H9 (cell line): Measurements from ENCODE around the gene SPAG7. TPM values are rescaled to one million over a fixed set of nuclear protein-coding genes. Genes with fewer than 3 reads are reported as not detected.

Source experiments
- DNase-seq: peaks from one replicate; pipeline ENCODE4 v3.0.0-alpha.2; 2017
- H2AFZ ChIP-seq: one replicate; pipeline ENCODE4 v1.6.1; 2013; ENCODE audit warnings: mild to moderate bottlenecking, low read length, control low read depth, moderate library complexity
- H2AK5ac ChIP-seq: 2 replicates; pipeline ENCODE4 v1.6.1; 2013; ENCODE audit warnings: low read length, control low read depth, mixed read lengths; ENCODE audit not compliant: insufficient read length
- H2BK120ac ChIP-seq: one replicate; pipeline ENCODE4 v1.6.1; 2013; ENCODE audit warnings: low read depth, mild to moderate bottlenecking, low read length, control low read depth, inconsistent platforms; ENCODE audit not compliant: poor library complexity, severe bottlenecking
- H2BK12ac ChIP-seq: 2 replicates; pipeline ENCODE4 v1.6.1; 2013; ENCODE audit warnings: low read length, control low read depth, mixed read lengths, low read depth; ENCODE audit not compliant: insufficient read length
- H2BK15ac ChIP-seq: 2 replicates; pipeline ENCODE4 v1.6.1; 2013; ENCODE audit warnings: low read depth, low read length, control low read depth
- H2BK20ac ChIP-seq: one replicate; pipeline ENCODE4 v1.6.1; 2013; ENCODE audit warnings: low read depth, mild to moderate bottlenecking, low read length, control low read depth, inconsistent platforms; ENCODE audit not compliant: poor library complexity, severe bottlenecking
- H2BK5ac ChIP-seq: 2 replicates; pipeline ENCODE4 v1.6.1; 2013; ENCODE audit warnings: low read length, control low read depth, mixed read lengths; ENCODE audit not compliant: insufficient read length
- H3K14ac ChIP-seq: 2 replicates; pipeline ENCODE4 v1.6.1; 2013; ENCODE audit warnings: low read length, control low read depth; ENCODE audit not compliant: insufficient read depth
- H3K18ac ChIP-seq: 2 replicates; pipeline ENCODE4 v1.6.1; 2013; ENCODE audit warnings: low read depth, mild to moderate bottlenecking, mixed read lengths, low read length, control low read depth; ENCODE audit not compliant: insufficient read length
- H3K23ac ChIP-seq: 2 replicates; pipeline ENCODE4 v1.6.1; 2013; ENCODE audit warnings: low read length, control low read depth, mixed read lengths, low read depth; ENCODE audit not compliant: insufficient read length
- H3K23me2 ChIP-seq: 2 replicates; pipeline ENCODE4 v1.6.1; 2013; ENCODE audit warnings: low read depth, mild to moderate bottlenecking, mixed read lengths, low read length, control low read depth; ENCODE audit not compliant: insufficient read length, poor library complexity, severe bottlenecking
- H3K27ac ChIP-seq: 2 replicates; pipeline ENCODE4 v1.5.1; 2013; ENCODE audit warnings: low read length, control low read depth, mixed read lengths, low read depth; ENCODE audit not compliant: insufficient read length
- H3K27me3 ChIP-seq: 2 replicates; pipeline ENCODE4 v1.6.1; 2013; ENCODE audit warnings: low read length, control low read depth, inconsistent platforms; ENCODE audit not compliant: insufficient read depth
- H3K4ac ChIP-seq: 2 replicates; pipeline ENCODE4 v1.6.1; 2013; ENCODE audit warnings: low read depth, mild to moderate bottlenecking, control low read depth, inconsistent platforms, low read length, moderate library complexity
- H3K4me1 ChIP-seq: 2 replicates; pipeline ENCODE4 v1.6.1; 2013; ENCODE audit warnings: low read length, control low read depth, inconsistent platforms; ENCODE audit not compliant: insufficient read depth
- H3K4me2 ChIP-seq: 2 replicates; pipeline ENCODE4 v1.6.1; 2013; ENCODE audit warnings: low read length, control low read depth, mixed read lengths; ENCODE audit not compliant: insufficient read length, insufficient read depth
- H3K56ac ChIP-seq: 2 replicates; pipeline ENCODE4 v1.6.1; 2013; ENCODE audit warnings: low read depth, mild to moderate bottlenecking, mixed read lengths, low read length, control low read depth; ENCODE audit not compliant: insufficient read length
- H3K79me1 ChIP-seq: 2 replicates; pipeline ENCODE4 v1.6.1; 2013; ENCODE audit warnings: low read depth, mild to moderate bottlenecking, moderate library complexity, low read length, control low read depth, inconsistent platforms; ENCODE audit not compliant: insufficient read depth, poor library complexity, severe bottlenecking
- H3K79me2 ChIP-seq: 2 replicates; pipeline ENCODE4 v1.6.1; 2013; ENCODE audit warnings: low read length, control low read depth, inconsistent platforms; ENCODE audit not compliant: insufficient read depth
- H3K9ac ChIP-seq: 2 replicates; pipeline ENCODE4 v1.6.1; 2013; ENCODE audit warnings: low read length, control low read depth, mixed read lengths; ENCODE audit not compliant: insufficient read length; ENCODE audit errors: extremely low read depth
- H3K9me3 ChIP-seq: one replicate; pipeline ENCODE4 v1.6.1; 2013; ENCODE audit warnings: low read depth, low read length, inconsistent platforms; ENCODE audit not compliant: control insufficient read depth
- H3T11ph ChIP-seq: one replicate; pipeline ENCODE4 v1.6.1; 2013; ENCODE audit warnings: mild to moderate bottlenecking, low read length, control low read depth, inconsistent platforms
- H4K20me1 ChIP-seq: one replicate; pipeline ENCODE4 v1.6.1; 2013; ENCODE audit not compliant: control insufficient read depth, insufficient read length, insufficient read depth
- H4K5ac ChIP-seq: 2 replicates; pipeline ENCODE4 v1.6.1; 2013; ENCODE audit warnings: low read depth, mild to moderate bottlenecking, mixed read lengths, low read length, control low read depth; ENCODE audit not compliant: insufficient read length
- H4K8ac ChIP-seq: replicated peaks from 2 replicates; pipeline ENCODE4 v1.6.1; 2013; ENCODE audit warnings: low read length, control low read depth, mixed read lengths, low read depth; ENCODE audit not compliant: insufficient read length
- H4K91ac ChIP-seq: 2 replicates; pipeline ENCODE4 v1.6.1; 2013; ENCODE audit warnings: low read depth, mild to moderate bottlenecking, moderate library complexity, mixed read lengths, low read length, control low read depth; ENCODE audit not compliant: insufficient read length
- H3K27ac Mint-ChIP-seq, 3 experiments: 2 replicates in 2 of 3; 3 replicates in 1 of 3; pipeline ENCODE4 v1.8.0; 2020 to 2021; ENCODE audit warnings: mixed read lengths in 3 of 3, mild to moderate bottlenecking in 1 of 3, moderate library complexity in 1 of 3
- H3K27me3 Mint-ChIP-seq: 2 replicates; pipeline ENCODE4 v1.8.0; 2021; ENCODE audit warnings: low read depth, mild to moderate bottlenecking, moderate library complexity, mixed read lengths
- H3K36me3 Mint-ChIP-seq, 3 experiments: 2 replicates in 2 of 3; 3 replicates in 1 of 3; pipeline ENCODE4 v1.8.0; 2020 to 2021; ENCODE audit warnings: low read depth in 3 of 3, mixed read lengths in 3 of 3; ENCODE audit not compliant: insufficient read depth in 1 of 3
- H3K4me1 Mint-ChIP-seq, 2 experiments: 2 replicates each; pipeline ENCODE4 v1.8.0; 2020; ENCODE audit warnings: mixed read lengths in 2 of 2
- H3K4me3 Mint-ChIP-seq, 2 experiments: 2 replicates in 1 of 2; 3 replicates in 1 of 2; pipeline ENCODE4 v1.8.0; 2020 to 2021; ENCODE audit warnings: mild to moderate bottlenecking in 2 of 2, mixed read lengths in 2 of 2, moderate library complexity in 1 of 2
- H3K9me3 Mint-ChIP-seq, 2 experiments: 2 replicates in 1 of 2; 3 replicates in 1 of 2; pipeline ENCODE4 v1.8.0; 2020; ENCODE audit warnings: mild to moderate bottlenecking in 2 of 2, mixed read lengths in 2 of 2, moderate library complexity in 1 of 2
- CTCF ChIP-seq: fragments of 200-600 bp; sonication (generic); conservative IDR thresholded peaks from 3 replicates; pipeline ENCODE4 v1.8.0; 2021; ENCODE audit warnings: antibody characterized with exemption, mild to moderate bottlenecking
- WGBS: extraction: QIAGEN DNeasy Blood & Tissue Kit; methylation state at CpG from one replicate; pipeline ENCODE4 v1.1.7; 2013; ENCODE audit warnings: missing lambda C conversion rate, low lambda C conversion rate, mixed read lengths; ENCODE audit not compliant: insufficient read length; ENCODE audit errors: extremely low coverage; 5-methylcytosine and 5-hydroxymethylcytosine counted together
- total RNA-seq: library from RNA; stranded (reverse); gene quantifications from 2 replicates; pipeline ENCODE4 v1.2.1, GENCODE V29; 2021

SPAG7 gene
- total RNA-seq, 1 experiment from 2014 or later: 102 TPM

GRCh38 chr17:4974115-4974670 lies 6.6 kb upstream of the SPAG7 start:
- peaks cover 23% of the 10 kb centered on the region; the same call in 1 of the 2 replicates for H3K27me3 ChIP-seq
- no peak overlapping the region for H2BK15ac ChIP-seq
- H2BK120ac ChIP-seq: no peak overlapping the region
- no peak overlapping the region for H3K27ac Mint-ChIP-seq
- H3K36me3 Mint-ChIP-seq: peaks cover 15 to 46% (median 22%) of the 10 kb centered on the region in 3 experiments
- DNase-seq: no peak
- peaks cover 2% of the 10 kb centered on the region; the same call in 1 of the 2 replicates for H3K79me2 ChIP-seq
- H4K5ac ChIP-seq: no peak overlapping the region
- H3K4me2 ChIP-seq: no peak overlapping the region
- H2BK12ac ChIP-seq: no peak overlapping the region
- no peak overlapping the region for H3K18ac ChIP-seq
- no peak overlapping the region for H2BK5ac ChIP-seq
- H3K9me3 Mint-ChIP-seq: no peaks in the 10 kb centered on the region
- no peak overlapping the region for H3K14ac ChIP-seq
- peaks cover 25% of the 10 kb centered on the region in 2 experiments for H3K4me1 Mint-ChIP-seq
- no peak overlapping the region for H4K8ac ChIP-seq
- no peak overlapping the region for H3K9ac ChIP-seq
- H3K27ac ChIP-seq: no peak overlapping the region
- H2AFZ ChIP-seq: no peak overlapping the region
- no peak overlapping the region for H3K56ac ChIP-seq
- H3K79me1 ChIP-seq: no peaks in the 10 kb centered on the region
- no peaks in the 10 kb centered on the region for H4K20me1 ChIP-seq
- peaks cover 3% of the 10 kb centered on the region for H3K23me2 ChIP-seq
- WGBS: no CpG with 5 or more reads among the region's 9 CpGs
- peaks cover 62% of the 10 kb centered on the region for H3K27me3 Mint-ChIP-seq
- H3T11ph ChIP-seq: no peak overlapping the region
- no peak for TF ChIP-seq CTCF
- no peak overlapping the region for H3K23ac ChIP-seq
- H2BK20ac ChIP-seq: no peak overlapping the region
- no peak overlapping the region for H2AK5ac ChIP-seq
- peaks cover 10% of the 10 kb centered on the region; the same call in 1 of the 2 replicates for H3K4me1 ChIP-seq
- H3K4me3 Mint-ChIP-seq: peak overlapping the region in 1 of 2 experiments; percentile 2; a peak in 1 of 5 replicates
- H3K4ac ChIP-seq: no peak overlapping the region
- no peak overlapping the region for H4K91ac ChIP-seq
- no peaks in the 10 kb centered on the region for H3K9me3 ChIP-seq
